ENCODE data around the gene CTCF. TPM values are rescaled to one million over a fixed set of nuclear protein-coding genes. Genes with fewer than 3 reads are reported as not detected.
"Not testable (repeated sequence)": the region's sequence is repeated elsewhere in the genome, so short reads cannot be mapped to it uniquely, and the experiment has no call there.

The CTCF gene, protein sequence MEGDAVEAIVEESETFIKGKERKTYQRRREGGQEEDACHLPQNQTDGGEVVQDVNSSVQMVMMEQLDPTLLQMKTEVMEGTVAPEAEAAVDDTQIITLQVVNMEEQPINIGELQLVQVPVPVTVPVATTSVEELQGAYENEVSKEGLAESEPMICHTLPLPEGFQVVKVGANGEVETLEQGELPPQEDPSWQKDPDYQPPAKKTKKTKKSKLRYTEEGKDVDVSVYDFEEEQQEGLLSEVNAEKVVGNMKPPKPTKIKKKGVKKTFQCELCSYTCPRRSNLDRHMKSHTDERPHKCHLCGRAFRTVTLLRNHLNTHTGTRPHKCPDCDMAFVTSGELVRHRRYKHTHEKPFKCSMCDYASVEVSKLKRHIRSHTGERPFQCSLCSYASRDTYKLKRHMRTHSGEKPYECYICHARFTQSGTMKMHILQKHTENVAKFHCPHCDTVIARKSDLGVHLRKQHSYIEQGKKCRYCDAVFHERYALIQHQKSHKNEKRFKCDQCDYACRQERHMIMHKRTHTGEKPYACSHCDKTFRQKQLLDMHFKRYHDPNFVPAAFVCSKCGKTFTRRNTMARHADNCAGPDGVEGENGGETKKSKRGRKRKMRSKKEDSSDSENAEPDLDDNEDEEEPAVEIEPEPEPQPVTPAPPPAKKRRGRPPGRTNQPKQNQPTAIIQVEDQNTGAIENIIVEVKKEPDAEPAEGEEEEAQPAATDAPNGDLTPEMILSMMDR
- 10 to 100 TPM; 19.6 to 47.6 (median 31.2) TPM for total RNA-seq

GRCh38 chr16:67562526-67562917 is at the start of gene CTCF:
Gene CTCF (plus strand): TSS chr16:67562526. CDS start chr16:67610833, 48,307 bp downstream.
- in situ Hi-C loops (cut with MboI; ENCODE audit: low pct_unique_long_range_greater_than_20kb in 2 of 9, low sequenced_read_pairs in 9 of 9, unreplicated experiment in 9 of 9) = no loop called here
- peaks cover 3 to 13% of the 10 kb centered on the region in 2 donors for H3K4me1 ChIP-seq (replicated peaks in 1 of 2)
- WGBS, 10 experiments = no CpG with 5 or more reads among the region's 62 CpGs
- peak within 1 kb of the TSS; percentile 93 to 100 (median 100) for H3K4me3 ChIP-seq
- H3K27ac ChIP-seq = peak within 1 kb of the TSS; percentile 99 to 100
- peak; percentile 58 to 80 (median 74) for ATAC-seq (replicated peaks in 6 of 8)

- ATAC-seq (replicated peaks in 6 of 8); H3K27ac ChIP-seq; in situ Hi-C loops (cut with MboI; ENCODE audit: low pct_unique_long_range_greater_than_20kb in 2 of 9, low sequenced_read_pairs in 9 of 9, unreplicated experiment in 9 of 9); H3K4me3 ChIP-seq; H3K4me1 ChIP-seq (replicated peaks in 1 of 2): not testable (repeated sequence)
- 100% methylated on average over 1 of the region's 1 CpG; no CpG with 5 or more reads in 9 of the 10 experiments for WGBS, 10 experiments
These were observed 48.4 kb upstream of the CTCF start for GRCh38 chr16:67513892-67514291.

- H3K4me3 ChIP-seq = no peak overlapping the region
- ATAC-seq (replicated peaks in 6 of 8) = peak in 6 of 8 experiments; percentile 28 to 85 (median 56)
- in situ Hi-C loops (cut with MboI; ENCODE audit: low pct_unique_long_range_greater_than_20kb in 2 of 9, low sequenced_read_pairs in 9 of 9, unreplicated experiment in 9 of 9) = no loop called here
- H3K4me1 ChIP-seq (replicated peaks in 1 of 2) = no peaks in the 10 kb centered on the region
- H3K27ac ChIP-seq = no peak overlapping the region
- WGBS, 10 experiments = 0 to 27% (median 6%) methylated on average over 3 to 7 of the region's 8 CpGs; no CpG with 5 or more reads in 2 of the 10 experiments
These were observed 47.9 kb upstream of the CTCF start for GRCh38 chr16:67514382-67514828.

DNA sequence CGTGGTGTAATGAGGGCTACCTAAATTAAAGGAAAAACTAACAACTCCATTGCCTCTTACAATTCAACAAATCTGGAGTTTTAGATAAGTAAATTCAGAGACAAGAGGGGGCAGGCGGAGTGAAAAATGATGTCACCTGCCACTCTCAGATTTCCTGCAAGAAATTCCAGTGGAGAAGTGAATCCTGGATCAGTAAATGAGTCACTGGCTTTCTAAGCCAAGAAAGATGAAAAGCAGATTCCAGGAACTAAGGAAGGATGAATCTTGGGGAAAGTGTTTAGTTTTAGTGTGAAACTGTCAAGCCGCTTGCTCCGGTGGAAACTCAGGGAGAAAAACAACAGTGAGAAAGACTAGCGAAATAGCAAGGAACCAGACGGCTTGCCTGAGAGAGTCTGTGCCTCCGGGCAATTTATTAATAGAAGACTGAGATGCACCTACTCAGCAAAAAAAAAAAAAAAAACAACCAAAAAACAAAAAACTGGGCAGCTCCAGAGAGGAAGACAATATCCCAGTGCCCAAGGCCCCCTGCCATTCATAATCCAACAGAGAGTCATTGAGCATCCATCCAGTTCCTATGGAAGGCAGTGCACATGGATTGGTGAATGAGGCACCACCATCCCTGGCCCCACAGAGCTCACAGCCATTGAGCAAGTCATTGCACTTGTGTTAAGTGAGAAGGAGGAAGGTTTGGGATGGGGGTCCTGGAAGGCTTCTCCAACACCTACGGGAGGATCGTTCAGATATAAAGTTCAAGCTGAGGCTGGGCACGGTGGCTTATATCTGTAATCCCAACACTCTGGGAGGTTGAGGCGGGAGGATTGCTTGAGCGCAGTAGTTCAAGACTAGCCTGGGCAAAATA is 45.8 kb upstream of the CTCF start:
- Histone ChIP-seq H3K27ac (no peak overlapping the region), H3K4me3 (no peak overlapping the region), H3K4me1 (replicated peaks in 1 of 2) (peaks cover 0 to under 1% of the 10 kb centered on the region in 2 donors)
- peak in 2 of 8 experiments; percentile 2 to 10 for ATAC-seq (replicated peaks in 6 of 8)
- WGBS, 10 experiments = 33 to 88% (median 78%) methylated on average over 6 to 10 of the region's 12 CpGs
- in situ Hi-C loops (cut with MboI; ENCODE audit: low pct_unique_long_range_greater_than_20kb in 2 of 9, low sequenced_read_pairs in 9 of 9, unreplicated experiment in 9 of 9) = no loop called here

GRCh38 chr16:67517155-67517445 is 45.2 kb upstream of the CTCF start:
- no peak overlapping the region for H3K27ac ChIP-seq
- no peak for ATAC-seq (replicated peaks in 6 of 8)
- 40 to 83% (median 67%) methylated on average over 1 to 3 of the region's 3 CpGs; no CpG with 5 or more reads in 1 of the 10 experiments for WGBS, 10 experiments
- H3K4me1 ChIP-seq (replicated peaks in 1 of 2) = peaks cover 4% of the 10 kb centered on the region in 2 donors
- no peak overlapping the region for H3K4me3 ChIP-seq
- in situ Hi-C loops (cut with MboI; ENCODE audit: low pct_unique_long_range_greater_than_20kb in 2 of 9, low sequenced_read_pairs in 9 of 9, unreplicated experiment in 9 of 9) = no loop called here

- in situ Hi-C loops (cut with MboI; ENCODE audit: low pct_unique_long_range_greater_than_20kb in 2 of 9, low sequenced_read_pairs in 9 of 9, unreplicated experiment in 9 of 9) = no loop called here
- WGBS, 10 experiments = 0 to 77% (median 50%) methylated on average over 1 to 6 of the region's 11 CpGs; no CpG with 5 or more reads in 1 of the 10 experiments
- no peak for ATAC-seq (replicated peaks in 6 of 8)
These were observed 44.5 kb upstream of the CTCF start for GRCh38 chr16:67517661-67518423.

DNA sequence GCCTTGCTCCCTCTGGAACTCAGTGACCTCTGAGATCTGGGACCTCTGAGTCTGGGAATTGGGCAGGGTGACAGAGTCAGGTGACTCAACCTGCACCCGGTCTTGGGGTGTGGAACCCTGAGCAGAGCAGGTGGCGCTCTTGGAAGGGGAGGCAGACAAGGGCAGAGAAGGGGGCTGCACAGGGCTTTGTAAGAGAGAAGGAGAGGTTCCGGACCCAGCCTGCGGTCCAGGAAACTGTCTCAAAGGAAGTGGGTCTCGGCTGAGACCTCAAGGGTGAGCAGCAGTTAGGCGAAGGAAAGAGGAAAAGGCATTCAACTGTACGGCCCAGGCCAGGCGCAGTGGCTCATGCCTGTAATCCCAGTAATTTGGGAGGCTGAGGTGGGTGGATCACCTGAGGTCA is 43.6 kb upstream of the CTCF start:
- Histone ChIP-seq H3K4me3 (no peak overlapping the region), H3K27ac (no peak overlapping the region), H3K4me1 (replicated peaks in 1 of 2) (peaks cover 4% of the 10 kb centered on the region in 2 donors)
- 80 to 96% (median 90%) methylated on average over 2 to 6 of the region's 8 CpGs; no CpG with 5 or more reads in 4 of the 10 experiments for WGBS, 10 experiments
- ATAC-seq (replicated peaks in 6 of 8) = no peak
- in situ Hi-C loops (cut with MboI; ENCODE audit: low pct_unique_long_range_greater_than_20kb in 2 of 9, low sequenced_read_pairs in 9 of 9, unreplicated experiment in 9 of 9) = no loop called here

More at GRCh38 chr16:67517661-67518423, 44.5 kb upstream of the CTCF start:
- H3K27ac ChIP-seq = no peak overlapping the region
- no peak overlapping the region for H3K4me3 ChIP-seq
- peaks cover 4% of the 10 kb centered on the region in 2 donors for H3K4me1 ChIP-seq (replicated peaks in 1 of 2)

- Histone ChIP-seq H3K27ac (no peak overlapping the region), H3K4me3 (no peak overlapping the region), H3K4me1 (replicated peaks in 1 of 2) (peaks cover 4% of the 10 kb centered on the region in 2 donors)
- 26 to 100% (median 55%) methylated on average over 1 to 4 of the region's 4 CpGs; no CpG with 5 or more reads in 4 of the 10 experiments for WGBS, 10 experiments
- in situ Hi-C loops (cut with MboI; ENCODE audit: low pct_unique_long_range_greater_than_20kb in 2 of 9, low sequenced_read_pairs in 9 of 9, unreplicated experiment in 9 of 9) = no loop called here
- ATAC-seq (replicated peaks in 6 of 8) = no peak
These were observed 43.1 kb upstream of the CTCF start for GRCh38 chr16:67519242-67519641.

DNA sequence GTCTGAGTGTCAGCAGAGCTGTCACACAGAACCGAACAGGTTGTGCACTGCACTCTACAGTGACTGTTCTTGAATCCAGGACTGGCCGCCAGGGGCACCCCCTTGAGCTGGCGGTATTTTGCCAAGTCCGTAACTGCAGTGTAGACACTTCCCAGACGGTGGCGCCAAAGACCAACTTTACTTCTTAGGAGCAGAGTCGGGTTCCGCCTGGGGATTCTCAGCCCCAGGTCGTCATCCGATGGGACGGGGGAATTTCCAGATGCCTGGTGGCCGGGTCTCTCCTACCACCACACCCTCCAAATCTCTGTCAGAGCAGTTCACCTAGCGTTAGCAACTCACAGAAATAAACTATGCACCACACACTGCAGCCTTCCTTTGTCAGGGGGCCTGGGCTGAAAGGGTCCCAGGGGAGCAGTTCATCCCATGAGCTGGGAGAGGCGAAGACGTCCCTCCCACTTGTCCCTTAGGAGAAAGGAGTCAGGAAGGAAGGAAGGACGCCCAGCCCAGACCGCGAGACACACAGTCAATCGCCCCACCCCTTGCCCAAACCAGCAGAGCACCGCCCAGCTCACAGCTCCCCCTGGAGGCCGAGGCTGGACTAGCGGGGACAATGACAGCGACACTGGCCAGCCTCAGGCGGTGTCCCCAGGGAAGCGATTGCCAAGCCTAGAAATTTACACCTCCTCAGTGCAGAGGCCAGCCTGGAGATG is 41.1 kb upstream of the CTCF start:
- ATAC-seq (replicated peaks in 6 of 8) = peak; percentile 87 to 91 (median 90)
- peaks cover 4% of the 10 kb centered on the region in 2 donors for H3K4me1 ChIP-seq (replicated peaks in 1 of 2)
- WGBS, 10 experiments = 0 to 3% (median 0%) methylated on average over 1 to 14 of the region's 25 CpGs; no CpG with 5 or more reads in 1 of the 10 experiments
- peak overlapping the region; percentile 27 to 40 (median 32) for H3K4me3 ChIP-seq
- peak overlapping the region; percentile 81 to 86 for H3K27ac ChIP-seq
- in situ Hi-C loops (cut with MboI; ENCODE audit: low pct_unique_long_range_greater_than_20kb in 2 of 9, low sequenced_read_pairs in 9 of 9, unreplicated experiment in 9 of 9) = no loop called here

- H3K4me1 ChIP-seq (replicated peaks in 1 of 2) = peaks cover 11 to 15% of the 10 kb centered on the region in 2 donors
- in situ Hi-C loops (cut with MboI; ENCODE audit: low pct_unique_long_range_greater_than_20kb in 2 of 9, low sequenced_read_pairs in 9 of 9, unreplicated experiment in 9 of 9) = no loop called here
- no peak for ATAC-seq (replicated peaks in 6 of 8)
- no peak overlapping the region for H3K27ac ChIP-seq
- no peak overlapping the region for H3K4me3 ChIP-seq
- WGBS, 10 experiments = 8 to 29% (median 18%) methylated on average over 2 of the region's 11 CpGs; no CpG with 5 or more reads in 6 of the 10 experiments
These were observed 37.0 kb upstream of the CTCF start for GRCh38 chr16:67525176-67525860.

DNA sequence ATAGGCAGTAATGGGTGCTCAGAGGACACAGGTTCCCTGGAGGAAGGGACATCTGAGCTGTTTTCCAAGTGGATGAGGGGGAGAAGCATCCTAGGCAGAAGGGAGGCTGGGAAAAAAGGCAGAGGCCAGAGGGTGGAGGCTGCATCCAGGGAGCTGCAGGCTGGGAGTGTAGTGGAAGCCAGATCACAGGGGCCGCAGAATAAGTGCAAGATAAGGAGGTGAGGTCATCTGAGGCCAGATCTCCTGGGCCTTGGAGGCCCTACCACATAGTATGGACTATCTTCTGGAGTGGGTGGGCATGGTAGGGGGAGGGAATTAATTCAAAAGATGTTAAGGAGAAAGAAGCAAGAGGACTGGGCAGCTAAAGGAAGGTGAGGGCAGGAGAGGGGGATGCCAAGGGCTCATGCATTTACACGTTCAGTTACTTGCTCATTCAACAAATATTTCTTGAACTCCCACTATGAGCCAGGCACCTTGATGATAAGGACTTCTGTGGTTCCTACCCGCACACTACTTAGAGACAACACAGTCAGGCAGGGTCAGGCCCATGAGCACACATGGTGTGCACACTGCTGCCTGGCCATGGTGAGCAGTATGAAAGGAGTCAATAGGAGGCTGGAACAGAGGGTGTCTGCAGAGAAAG is 36.1 kb upstream of the CTCF start:
- WGBS, 10 experiments = 60 to 100% (median 80%) methylated on average over 1 to 2 of the region's 3 CpGs; no CpG with 5 or more reads in 3 of the 10 experiments
- ATAC-seq (replicated peaks in 6 of 8) = no peak
- peaks cover 17 to 23% of the 10 kb centered on the region in 2 donors for H3K4me1 ChIP-seq (replicated peaks in 1 of 2)
- in situ Hi-C loops (cut with MboI; ENCODE audit: low pct_unique_long_range_greater_than_20kb in 2 of 9, low sequenced_read_pairs in 9 of 9, unreplicated experiment in 9 of 9) = no loop called here
- no peak overlapping the region for H3K4me3 ChIP-seq
- no peak overlapping the region for H3K27ac ChIP-seq
